Measurements from ENCODE around the gene GRN.
A peak's percentile ranks its signal among the peaks of the same experiment; 100 is the strongest.

Gene GRN

GRCh38 chr17:44312396-44313104, 32.6 kb upstream of the GRN start:
- WGBS: 67% methylated on average over 15 of the region's 17 CpGs

DNA sequence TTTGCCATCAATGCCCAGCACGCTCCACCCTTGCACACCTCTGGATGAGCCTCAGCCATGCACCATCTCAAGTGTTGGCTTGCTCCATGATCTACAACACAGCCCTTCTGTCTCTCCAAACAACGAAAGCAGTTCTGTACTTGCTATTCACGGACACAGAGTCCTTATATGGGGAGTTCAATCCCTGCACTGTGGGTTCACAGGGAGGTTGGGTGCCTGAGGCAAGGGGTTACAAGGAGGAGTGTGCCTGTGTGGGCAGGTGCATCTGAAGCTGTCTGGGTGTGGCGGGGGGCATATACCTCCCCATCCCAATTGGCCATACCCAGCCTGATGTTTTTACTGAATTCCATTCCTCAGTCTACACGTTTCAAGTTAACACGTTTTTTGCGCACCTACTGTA, 31.1 kb upstream of the GRN start:
- H3K9me3 ChIP-seq (ENCODE audit: insufficient read depth, low read depth, low read length): no peaks in the 10 kb centered on the region
- H3K27ac ChIP-seq (ENCODE audit: low read depth, low read length): no peak overlapping the region
- H3K9ac ChIP-seq (ENCODE audit: low read depth, low read length): no peak overlapping the region
- peaks cover 33% of the 10 kb centered on the region for H3K27me3 ChIP-seq (ENCODE audit: insufficient read depth, low read length)
- H3K4me1 ChIP-seq (ENCODE audit: insufficient read depth, low read length): 0 out of 2 replicates have a peak, but pooled peaks cover 2% of the 10 kb centered on the region
- H3K4me3 ChIP-seq (ENCODE audit: low read length): no peak overlapping the region
- no peaks in the 10 kb centered on the region for H3K36me3 ChIP-seq (ENCODE audit: insufficient read depth, low read length)
- WGBS: 91% methylated on average over 7 of the region's 7 CpGs

More at GRCh38 chr17:44312396-44313104, 32.6 kb upstream of the GRN start:
- Histone ChIP-seq H3K4me1 (ENCODE audit: insufficient read depth, low read length) (0 out of 2 replicates have a peak, but pooled peaks cover 2% of the 10 kb centered on the region), H3K9ac (ENCODE audit: low read depth, low read length) (no peak overlapping the region), H3K27ac (ENCODE audit: low read depth, low read length) (no peak overlapping the region), H3K9me3 (ENCODE audit: insufficient read depth, low read depth, low read length) (no peaks in the 10 kb centered on the region), H3K36me3 (ENCODE audit: insufficient read depth, low read length) (no peaks in the 10 kb centered on the region), H3K4me3 (ENCODE audit: low read length) (no peak overlapping the region), H3K27me3 (ENCODE audit: insufficient read depth, low read length) (peaks cover 32% of the 10 kb centered on the region)

- 0 out of 2 replicates have a peak, but pooled peaks cover 2% of the 10 kb centered on the region for H3K4me1 ChIP-seq (ENCODE audit: insufficient read depth, low read length)
- H3K27me3 ChIP-seq (ENCODE audit: insufficient read depth, low read length): peaks cover 33% of the 10 kb centered on the region
- H3K27ac ChIP-seq (ENCODE audit: low read depth, low read length): no peak overlapping the region
- peak overlapping the region; percentile 52 for H3K4me3 ChIP-seq (ENCODE audit: low read length)
- peaks cover 3% of the 10 kb centered on the region for H3K36me3 ChIP-seq (ENCODE audit: insufficient read depth, low read length)
- H3K9me3 ChIP-seq (ENCODE audit: insufficient read depth, low read depth, low read length): no peaks in the 10 kb centered on the region
- WGBS: 54% methylated on average over 10 of the region's 11 CpGs
- no peak overlapping the region for H3K9ac ChIP-seq (ENCODE audit: low read depth, low read length)
These were observed 30.6 kb upstream of the GRN start for GRCh38 chr17:44314524-44314868.

DNA sequence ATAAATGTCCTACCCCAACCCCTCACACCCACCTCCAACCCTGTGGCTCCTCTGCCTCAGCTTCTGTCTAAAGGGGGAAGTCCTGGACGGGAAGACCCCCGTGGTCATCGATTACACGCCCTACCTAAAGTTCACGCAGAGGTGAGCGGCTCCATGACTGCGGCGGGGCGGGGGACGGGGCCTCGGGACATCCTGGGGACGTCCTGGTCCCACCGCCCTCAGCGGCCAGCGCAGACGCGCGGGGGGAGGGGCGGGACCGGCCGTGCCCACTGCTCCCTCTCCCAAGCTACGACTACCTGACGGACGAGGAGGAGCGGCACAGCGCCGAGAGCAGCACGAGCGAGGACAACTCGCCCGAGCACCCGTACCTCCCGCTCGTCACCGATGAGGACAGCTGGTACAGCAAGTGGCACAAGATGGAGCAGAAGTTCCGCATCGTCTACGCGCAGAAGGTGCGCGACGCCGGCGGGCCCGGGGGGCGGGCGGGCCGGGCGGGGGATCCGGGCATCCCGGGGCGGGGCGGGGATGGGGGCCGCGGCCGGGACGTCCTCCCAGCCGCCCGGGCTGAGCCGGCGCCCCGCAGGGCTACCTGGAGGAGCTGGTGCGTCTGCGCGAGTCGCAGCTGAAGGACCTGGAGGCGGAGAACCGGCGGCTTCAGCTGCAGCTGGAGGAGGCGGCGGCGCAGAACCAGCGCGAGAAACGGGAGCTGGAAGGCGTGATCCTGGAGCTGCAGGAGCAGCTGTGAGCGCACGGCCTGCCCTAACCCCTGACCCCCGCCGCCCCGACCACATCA, 30.0 kb upstream of the GRN start:
- 0 out of 2 replicates have a peak, but pooled peaks cover 2% of the 10 kb centered on the region for H3K4me1 ChIP-seq (ENCODE audit: insufficient read depth, low read length)
- peak overlapping the region; percentile 52 for H3K4me3 ChIP-seq (ENCODE audit: low read length)
- H3K27ac ChIP-seq (ENCODE audit: low read depth, low read length): no peak overlapping the region
- WGBS: under 1% methylated on average over 81 of the region's 81 CpGs
- H3K9me3 ChIP-seq (ENCODE audit: insufficient read depth, low read depth, low read length): no peaks in the 10 kb centered on the region
- H3K36me3 ChIP-seq (ENCODE audit: insufficient read depth, low read length): peaks cover 9% of the 10 kb centered on the region
- H3K9ac ChIP-seq (ENCODE audit: low read depth, low read length): no peak overlapping the region
- H3K27me3 ChIP-seq (ENCODE audit: insufficient read depth, low read length): peaks cover 33% of the 10 kb centered on the region

DNA sequence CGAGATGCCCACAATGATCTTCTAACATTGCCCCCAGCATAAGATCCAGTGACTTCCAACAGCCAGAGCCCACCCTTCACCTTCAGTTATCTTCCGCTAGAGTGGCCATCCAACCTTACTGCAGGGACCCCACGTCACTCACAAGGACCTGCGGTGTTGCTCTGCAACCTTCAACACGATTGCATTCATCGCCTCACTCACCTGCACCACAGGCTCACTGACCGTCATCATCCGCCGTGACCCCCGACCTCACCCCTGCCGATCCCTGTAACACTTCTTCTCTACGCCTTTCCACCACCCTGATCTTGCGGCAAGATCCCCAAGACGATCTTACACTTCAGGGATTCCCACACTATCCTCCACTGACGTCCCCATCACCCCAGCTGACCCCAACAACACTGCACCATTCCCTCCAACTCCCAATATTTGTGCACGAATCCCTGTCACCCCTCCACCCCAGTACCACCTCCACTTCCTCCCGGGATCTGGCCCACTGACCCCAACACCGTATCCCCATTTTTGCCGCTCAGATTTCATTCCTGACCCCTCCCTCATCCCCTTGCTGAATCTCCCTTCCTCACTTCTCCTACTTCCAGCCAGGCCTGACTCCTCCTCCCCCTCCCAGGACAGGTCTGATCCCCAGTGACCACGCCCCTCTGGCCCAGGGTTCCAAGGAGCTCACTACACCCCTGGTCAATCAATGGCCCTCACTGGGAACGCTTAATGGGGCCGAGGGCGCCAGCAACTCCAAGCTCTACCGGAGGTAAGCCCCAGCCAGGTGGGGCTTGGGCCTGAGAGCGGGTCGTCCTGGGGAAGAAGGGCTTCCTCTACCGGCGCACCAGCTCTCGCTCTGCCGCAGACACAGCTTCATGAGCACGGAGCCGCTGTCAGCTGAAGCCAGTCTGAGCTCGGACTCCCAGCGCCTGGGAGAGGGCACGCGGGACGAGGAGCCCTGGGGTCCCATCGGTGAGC, 29.1 kb upstream of the GRN start:
- 5% methylated on average over 38 of the region's 38 CpGs for WGBS
- H3K9ac ChIP-seq (ENCODE audit: low read depth, low read length): 0 out of 2 replicates have a peak overlapping the region, but pooled peaks have one; percentile 9
- peak overlapping the region; percentile 21; the same call in 1 of the 2 replicates for H3K27ac ChIP-seq (ENCODE audit: low read depth, low read length)
- H3K27me3 ChIP-seq (ENCODE audit: insufficient read depth, low read length): peaks cover 33% of the 10 kb centered on the region
- peak overlapping the region; percentile 52 for H3K4me3 ChIP-seq (ENCODE audit: low read length)
- H3K9me3 ChIP-seq (ENCODE audit: insufficient read depth, low read depth, low read length): no peaks in the 10 kb centered on the region
- H3K4me1 ChIP-seq (ENCODE audit: insufficient read depth, low read length): 0 out of 2 replicates have a peak, but pooled peaks cover 1% of the 10 kb centered on the region
- H3K36me3 ChIP-seq (ENCODE audit: insufficient read depth, low read length): peaks cover 19% of the 10 kb centered on the region

GRCh38 chr17:44317545-44317944, 27.6 kb upstream of the GRN start:
- no peak overlapping the region for H3K27ac ChIP-seq (ENCODE audit: low read depth, low read length)
- 91% methylated on average over 6 of the region's 6 CpGs for WGBS
- H3K9me3 ChIP-seq (ENCODE audit: insufficient read depth, low read depth, low read length): no peaks in the 10 kb centered on the region
- H3K4me3 ChIP-seq (ENCODE audit: low read length): no peak overlapping the region
- peaks cover 33% of the 10 kb centered on the region for H3K27me3 ChIP-seq (ENCODE audit: insufficient read depth, low read length)
- peaks cover 34% of the 10 kb centered on the region for H3K36me3 ChIP-seq (ENCODE audit: insufficient read depth, low read length)
- no peaks in the 10 kb centered on the region for H3K4me1 ChIP-seq (ENCODE audit: insufficient read depth, low read length)
- no peak overlapping the region for H3K9ac ChIP-seq (ENCODE audit: low read depth, low read length)

DNA sequence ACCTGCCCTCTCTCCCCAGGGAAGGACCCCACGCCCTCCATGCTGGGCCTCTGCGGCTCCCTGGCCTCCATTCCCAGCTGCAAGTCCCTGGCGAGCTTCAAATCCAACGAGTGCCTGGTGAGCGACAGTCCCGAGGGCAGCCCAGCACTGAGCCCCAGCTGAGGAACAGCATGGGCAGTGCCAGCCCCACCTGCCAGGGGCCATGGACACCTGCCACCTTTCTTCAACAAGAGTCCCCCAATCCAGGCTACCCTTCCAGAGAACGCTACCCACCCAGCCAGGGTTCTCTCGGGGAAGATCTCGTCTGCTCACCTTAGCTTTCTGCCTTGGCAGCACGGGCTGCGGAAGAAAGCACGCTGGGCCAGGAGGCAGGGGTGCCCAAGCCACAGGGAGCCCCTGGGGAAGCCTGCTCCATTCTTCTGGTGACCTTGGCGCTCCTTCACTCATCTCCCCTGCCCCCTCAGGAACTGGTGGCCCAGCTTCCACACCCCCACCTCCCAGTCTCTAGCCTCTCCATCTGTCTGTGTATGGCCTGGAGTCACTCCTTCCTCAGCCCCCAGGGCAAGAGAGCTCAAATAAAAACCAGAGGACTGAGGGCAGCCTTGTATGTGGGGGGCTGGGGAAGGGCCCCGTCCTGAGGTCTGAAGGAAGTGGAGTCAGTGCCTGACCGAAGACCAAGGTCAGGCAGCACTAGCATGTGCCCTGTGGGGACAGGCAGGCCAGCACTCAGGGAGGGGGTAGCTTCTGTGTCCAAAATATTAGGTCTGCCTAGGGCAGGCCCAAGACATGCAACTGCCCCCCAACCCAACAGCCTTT, 26.8 kb upstream of the GRN start:
- Histone ChIP-seq H3K9me3 (ENCODE audit: insufficient read depth, low read depth, low read length) (no peaks in the 10 kb centered on the region), H3K4me1 (ENCODE audit: insufficient read depth, low read length) (no peaks in the 10 kb centered on the region), H3K27me3 (ENCODE audit: insufficient read depth, low read length) (peaks cover 27% of the 10 kb centered on the region), H3K27ac (ENCODE audit: low read depth, low read length) (no peak overlapping the region), H3K9ac (ENCODE audit: low read depth, low read length) (no peak overlapping the region), H3K36me3 (ENCODE audit: insufficient read depth, low read length) (peaks cover 35% of the 10 kb centered on the region), H3K4me3 (ENCODE audit: low read length) (no peak overlapping the region)
- WGBS: 90% methylated on average over 15 of the region's 15 CpGs

GRCh38 chr17:44320066-44320465, 25.0 kb upstream of the GRN start:
- WGBS: 88% methylated on average over 18 of the region's 18 CpGs

GRCh38 chr17:44321246-44322120, 23.6 kb upstream of the GRN start:
- H3K36me3 ChIP-seq (ENCODE audit: insufficient read depth, low read length): peaks cover 35% of the 10 kb centered on the region
- no peaks in the 10 kb centered on the region for H3K4me1 ChIP-seq (ENCODE audit: insufficient read depth, low read length)

More at GRCh38 chr17:44320066-44320465, 25.0 kb upstream of the GRN start:
- no peak overlapping the region for H3K4me3 ChIP-seq (ENCODE audit: low read length)
- peaks cover 35% of the 10 kb centered on the region for H3K36me3 ChIP-seq (ENCODE audit: insufficient read depth, low read length)
- no peaks in the 10 kb centered on the region for H3K4me1 ChIP-seq (ENCODE audit: insufficient read depth, low read length)
- peaks cover 17% of the 10 kb centered on the region for H3K27me3 ChIP-seq (ENCODE audit: insufficient read depth, low read length)
- no peak overlapping the region for H3K27ac ChIP-seq (ENCODE audit: low read depth, low read length)
- no peak overlapping the region for H3K9ac ChIP-seq (ENCODE audit: low read depth, low read length)
- H3K9me3 ChIP-seq (ENCODE audit: insufficient read depth, low read depth, low read length): no peaks in the 10 kb centered on the region

More at GRCh38 chr17:44321246-44322120, 23.6 kb upstream of the GRN start:
- Histone ChIP-seq H3K9me3 (ENCODE audit: insufficient read depth, low read depth, low read length) (no peaks in the 10 kb centered on the region), H3K9ac (ENCODE audit: low read depth, low read length) (no peak overlapping the region), H3K27me3 (ENCODE audit: insufficient read depth, low read length) (peaks cover 21% of the 10 kb centered on the region), H3K27ac (ENCODE audit: low read depth, low read length) (no peak overlapping the region), H3K4me3 (ENCODE audit: low read length) (no peak overlapping the region)
- WGBS: 94% methylated on average over 20 of the region's 21 CpGs

Data from HUES64 (cell line).